ENCODE data around the gene UNC13B.

UNC13B gene

GRCh38 chr9:35260186-35260585 is 98.4 kb downstream of the UNC13B start:
- no peak for DNase-seq (ENCODE audit: low read depth)

GRCh38 chr9:35262064-35262463 is 100.3 kb downstream of the UNC13B start:
- no peak overlapping the region for H3K4me3 ChIP-seq (ENCODE audit: low read depth, low read length)
- no peak for DNase-seq (ENCODE audit: low read depth)

More at GRCh38 chr9:35260186-35260585, 98.4 kb downstream of the UNC13B start:
- no peak overlapping the region for H3K4me3 ChIP-seq (ENCODE audit: low read depth, low read length)

GRCh38 chr9:35267710-35268109 is 105.9 kb downstream of the UNC13B start:
- H3K4me3 ChIP-seq (ENCODE audit: low read depth, low read length) = no peak overlapping the region
- no peak for DNase-seq (ENCODE audit: low read depth)

- DNase-seq (ENCODE audit: low read depth) = no peak
- H3K4me3 ChIP-seq (ENCODE audit: low read depth, low read length) = no peak overlapping the region
Observed at GRCh38 chr9:35269919-35270318, 108.1 kb downstream of the UNC13B start.

GRCh38 chr9:35271637-35272036 is 109.8 kb downstream of the UNC13B start:
- no peak for DNase-seq (ENCODE audit: low read depth)
- no peak overlapping the region for H3K4me3 ChIP-seq (ENCODE audit: low read depth, low read length)

- DNase-seq (ENCODE audit: low read depth) = peak; percentile 13
- H3K4me3 ChIP-seq (ENCODE audit: low read depth, low read length) = no peak overlapping the region
Observed at GRCh38 chr9:35272989-35273388, 111.2 kb downstream of the UNC13B start.

- no peak for DNase-seq (ENCODE audit: low read depth)
- no peak overlapping the region for H3K4me3 ChIP-seq (ENCODE audit: low read depth, low read length)
Observed at GRCh38 chr9:35273591-35273990, 111.8 kb downstream of the UNC13B start.

- no peak overlapping the region for H3K4me3 ChIP-seq (ENCODE audit: low read depth, low read length)
- DNase-seq (ENCODE audit: low read depth) = no peak
Observed at GRCh38 chr9:35274993-35275392, 113.2 kb downstream of the UNC13B start.

GRCh38 chr9:35277171-35277520 is 115.3 kb downstream of the UNC13B start:
- H3K4me3 ChIP-seq (ENCODE audit: low read depth, low read length) = no peak overlapping the region
- DNase-seq (ENCODE audit: low read depth) = peak; percentile 19

- no peak overlapping the region for H3K4me3 ChIP-seq (ENCODE audit: low read depth, low read length)
- peak; percentile 75 for DNase-seq (ENCODE audit: low read depth)
Observed at GRCh38 chr9:35277628-35278359, 116.0 kb downstream of the UNC13B start.

GRCh38 chr9:35279946-35280345 is 118.1 kb downstream of the UNC13B start:
- no peak for DNase-seq (ENCODE audit: low read depth)
- H3K4me3 ChIP-seq (ENCODE audit: low read depth, low read length) = no peak overlapping the region

- no peak overlapping the region for H3K4me3 ChIP-seq (ENCODE audit: low read depth, low read length)
- DNase-seq (ENCODE audit: low read depth) = no peak
Observed at GRCh38 chr9:35280399-35280798, 118.6 kb downstream of the UNC13B start.

- no peak overlapping the region for H3K4me3 ChIP-seq (ENCODE audit: low read depth, low read length)
- no peak for DNase-seq (ENCODE audit: low read depth)
Observed at GRCh38 chr9:35285731-35286130, 123.9 kb downstream of the UNC13B start.

- no peak for DNase-seq (ENCODE audit: low read depth)
- no peak overlapping the region for H3K4me3 ChIP-seq (ENCODE audit: low read depth, low read length)
Observed at GRCh38 chr9:35286381-35286780, 124.6 kb downstream of the UNC13B start.

- DNase-seq (ENCODE audit: low read depth) = no peak
- no peak overlapping the region for H3K4me3 ChIP-seq (ENCODE audit: low read depth, low read length)
Observed at GRCh38 chr9:35287987-35288632, 126.3 kb downstream of the UNC13B start.

GRCh38 chr9:35288778-35289177 is 127.0 kb downstream of the UNC13B start:
- DNase-seq (ENCODE audit: low read depth) = no peak
- H3K4me3 ChIP-seq (ENCODE audit: low read depth, low read length) = no peak overlapping the region

- no peak overlapping the region for H3K4me3 ChIP-seq (ENCODE audit: low read depth, low read length)
- no peak for DNase-seq (ENCODE audit: low read depth)
Observed at GRCh38 chr9:35293376-35293964, 131.7 kb downstream of the UNC13B start.

GRCh38 chr9:35294066-35294465 is 132.3 kb downstream of the UNC13B start:
- H3K4me3 ChIP-seq (ENCODE audit: low read depth, low read length) = no peak overlapping the region
- DNase-seq (ENCODE audit: low read depth) = no peak

GRCh38 chr9:35294556-35294955 is 132.7 kb downstream of the UNC13B start:
- no peak overlapping the region for H3K4me3 ChIP-seq (ENCODE audit: low read depth, low read length)
- DNase-seq (ENCODE audit: low read depth) = no peak

GRCh38 chr9:35295369-35296036 is 133.7 kb downstream of the UNC13B start:
- no peak for DNase-seq (ENCODE audit: low read depth)

More at GRCh38 chr9:35295369-35296036, 133.7 kb downstream of the UNC13B start:
- H3K4me3 ChIP-seq (ENCODE audit: low read depth, low read length) = no peak overlapping the region
